ENCODE results near the gene ITPR2.

Gene ITPR2

DNA sequence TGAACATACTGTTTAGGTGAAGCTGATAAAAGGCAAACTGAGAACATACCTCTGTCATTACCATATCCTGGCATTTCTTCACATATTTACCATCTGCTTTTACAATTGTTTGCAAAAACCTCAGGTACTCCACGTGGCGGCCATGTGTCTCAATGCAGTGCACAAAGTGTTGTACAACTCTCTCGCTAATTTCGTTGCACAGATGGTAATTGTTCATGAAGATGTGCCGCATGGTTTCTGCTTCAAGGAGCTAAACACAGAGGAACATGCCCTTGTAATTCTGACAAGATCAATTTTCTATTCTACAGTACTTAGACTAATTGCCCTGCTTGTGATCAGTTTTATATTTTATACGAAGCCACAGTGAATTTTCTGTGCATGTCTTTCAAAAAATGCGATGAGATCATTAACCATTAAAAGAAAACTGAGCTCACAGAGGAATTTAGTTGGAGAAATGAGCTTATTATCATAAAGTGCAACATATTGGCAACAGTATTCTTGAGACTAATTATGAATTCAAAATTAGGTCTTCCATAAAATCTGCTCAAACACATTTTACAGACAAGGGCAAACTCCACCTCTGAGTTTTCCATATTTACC is 233.8 kb downstream of the ITPR2 start:
- TF ChIP-seq EZH2phosphoT487 (IDR thresholded peaks at IDR 0.05; ENCODE audit: low read length) = no peak
- TF ChIP-seq EZH2 (optimal IDR thresholded peaks at IDR 0.05; ENCODE audit: low read depth, low read length) = no peak
- TF ChIP-seq CTCF (IDR thresholded peaks at IDR 0.05; ENCODE audit: low read length) = no peak

GRCh38 chr12:26595806-26596205 is 237.2 kb downstream of the ITPR2 start:
- Histone ChIP-seq H3K27me3 (replicated peaks; ENCODE audit: insufficient read depth, low read length) (no peaks in the 10 kb centered on the region), H3K27ac (ENCODE audit: low read length) (no peak overlapping the region), H3K4me3 (ENCODE audit: low read length) (no peak overlapping the region), H3K9ac (ENCODE audit: low read length) (no peak overlapping the region), H3K4me2 (ENCODE audit: low read depth, low read length) (no peak overlapping the region), H3K4me1 (ENCODE audit: low read length) (no peaks in the 10 kb centered on the region), H3K9me3 (replicated peaks; ENCODE audit: insufficient read depth, low read length) (no peaks in the 10 kb centered on the region), H3K36me3 (replicated peaks; ENCODE audit: insufficient read depth, low read length) (no peaks in the 10 kb centered on the region), H3K79me2 (ENCODE audit: low read length) (no peaks in the 10 kb centered on the region), H3F3A (ENCODE audit: insufficient read depth, low read length) (no peaks in the 10 kb centered on the region), H2AFZ (ENCODE audit: low read length) (no peak overlapping the region), H3K9me2 (replicated peaks; ENCODE audit: insufficient read depth, low read length) (no peaks in the 10 kb centered on the region), H4K20me1 (ENCODE audit: insufficient read depth, low read length) (no peaks in the 10 kb centered on the region)
- DNase-seq = no peak
- TF ChIP-seq EZH2 (optimal IDR thresholded peaks at IDR 0.05; ENCODE audit: low read depth, low read length) (no peak), CTCF (IDR thresholded peaks at IDR 0.05; ENCODE audit: low read length) (no peak), EZH2phosphoT487 (IDR thresholded peaks at IDR 0.05; ENCODE audit: low read length) (no peak)

More for the DNA sequence above, 233.8 kb downstream of the ITPR2 start:
- H4K20me1 ChIP-seq (ENCODE audit: insufficient read depth, low read length) = no peaks in the 10 kb centered on the region
- H3K27ac ChIP-seq (ENCODE audit: low read length) = no peak overlapping the region
- no peaks in the 10 kb centered on the region for H3F3A ChIP-seq (ENCODE audit: insufficient read depth, low read length)
- no peaks in the 10 kb centered on the region for H3K4me1 ChIP-seq (ENCODE audit: low read length)
- no peaks in the 10 kb centered on the region for H3K9me3 ChIP-seq (replicated peaks; ENCODE audit: insufficient read depth, low read length)
- H3K27me3 ChIP-seq (replicated peaks; ENCODE audit: insufficient read depth, low read length) = no peaks in the 10 kb centered on the region
- no peak overlapping the region for H3K9ac ChIP-seq (ENCODE audit: low read length)
- no peaks in the 10 kb centered on the region for H3K9me2 ChIP-seq (replicated peaks; ENCODE audit: insufficient read depth, low read length)
- H3K4me2 ChIP-seq (ENCODE audit: low read depth, low read length) = no peak overlapping the region
- no peak overlapping the region for H3K4me3 ChIP-seq (ENCODE audit: low read length)
- no peak overlapping the region for H2AFZ ChIP-seq (ENCODE audit: low read length)
- no peaks in the 10 kb centered on the region for H3K36me3 ChIP-seq (replicated peaks; ENCODE audit: insufficient read depth, low read length)
- H3K79me2 ChIP-seq (ENCODE audit: low read length) = no peaks in the 10 kb centered on the region
- DNase-seq = no peak

DNA sequence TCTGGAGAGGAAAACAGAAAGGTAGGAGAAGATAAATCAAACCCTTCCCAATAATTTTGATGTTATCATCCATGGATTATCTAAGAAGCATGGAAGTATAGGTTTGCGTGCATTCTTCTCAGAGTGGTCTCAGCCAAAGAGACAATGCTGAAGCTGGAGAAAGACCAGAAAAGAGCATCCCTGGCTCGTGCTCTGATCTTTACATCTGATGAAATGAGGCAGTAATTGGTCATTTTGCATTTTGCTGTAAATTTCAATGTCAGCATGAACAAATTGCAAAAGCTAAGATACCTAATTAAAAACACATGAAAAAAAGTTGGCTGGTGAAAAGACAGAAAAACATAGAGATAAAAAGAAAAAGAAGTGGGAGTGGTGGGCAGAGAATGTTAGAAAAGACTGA is 252.4 kb downstream of the ITPR2 start:
- no peak for TF ChIP-seq EZH2phosphoT487 (IDR thresholded peaks at IDR 0.05; ENCODE audit: low read length)
- no peak for TF ChIP-seq CTCF (IDR thresholded peaks at IDR 0.05; ENCODE audit: low read length)
- TF ChIP-seq EZH2 (optimal IDR thresholded peaks at IDR 0.05; ENCODE audit: low read depth, low read length) = no peak
- Histone ChIP-seq H3K27ac (ENCODE audit: low read length) (no peak overlapping the region), H3K79me2 (ENCODE audit: low read length) (no peaks in the 10 kb centered on the region), H3F3A (ENCODE audit: insufficient read depth, low read length) (no peaks in the 10 kb centered on the region), H3K36me3 (replicated peaks; ENCODE audit: insufficient read depth, low read length) (no peaks in the 10 kb centered on the region), H3K9ac (ENCODE audit: low read length) (no peak overlapping the region), H3K4me3 (ENCODE audit: low read length) (no peak overlapping the region), H3K9me2 (replicated peaks; ENCODE audit: insufficient read depth, low read length) (no peaks in the 10 kb centered on the region), H3K4me1 (ENCODE audit: low read length) (no peaks in the 10 kb centered on the region), H3K9me3 (replicated peaks; ENCODE audit: insufficient read depth, low read length) (no peaks in the 10 kb centered on the region), H2AFZ (ENCODE audit: low read length) (no peak overlapping the region), H3K27me3 (replicated peaks; ENCODE audit: insufficient read depth, low read length) (no peaks in the 10 kb centered on the region), H3K4me2 (ENCODE audit: low read depth, low read length) (no peak overlapping the region), H4K20me1 (ENCODE audit: insufficient read depth, low read length) (no peaks in the 10 kb centered on the region)
- DNase-seq = no peak

Measured in MM.1S (cell line).